ENCODE results near the gene TTC31. TPM values are rescaled to one million over a fixed set of nuclear protein-coding genes. Genes with fewer than 3 reads are reported as not detected.

Gene TTC31
- total RNA-seq, 1 donor from 2014 or later, result 13.3 TPM

DNA sequence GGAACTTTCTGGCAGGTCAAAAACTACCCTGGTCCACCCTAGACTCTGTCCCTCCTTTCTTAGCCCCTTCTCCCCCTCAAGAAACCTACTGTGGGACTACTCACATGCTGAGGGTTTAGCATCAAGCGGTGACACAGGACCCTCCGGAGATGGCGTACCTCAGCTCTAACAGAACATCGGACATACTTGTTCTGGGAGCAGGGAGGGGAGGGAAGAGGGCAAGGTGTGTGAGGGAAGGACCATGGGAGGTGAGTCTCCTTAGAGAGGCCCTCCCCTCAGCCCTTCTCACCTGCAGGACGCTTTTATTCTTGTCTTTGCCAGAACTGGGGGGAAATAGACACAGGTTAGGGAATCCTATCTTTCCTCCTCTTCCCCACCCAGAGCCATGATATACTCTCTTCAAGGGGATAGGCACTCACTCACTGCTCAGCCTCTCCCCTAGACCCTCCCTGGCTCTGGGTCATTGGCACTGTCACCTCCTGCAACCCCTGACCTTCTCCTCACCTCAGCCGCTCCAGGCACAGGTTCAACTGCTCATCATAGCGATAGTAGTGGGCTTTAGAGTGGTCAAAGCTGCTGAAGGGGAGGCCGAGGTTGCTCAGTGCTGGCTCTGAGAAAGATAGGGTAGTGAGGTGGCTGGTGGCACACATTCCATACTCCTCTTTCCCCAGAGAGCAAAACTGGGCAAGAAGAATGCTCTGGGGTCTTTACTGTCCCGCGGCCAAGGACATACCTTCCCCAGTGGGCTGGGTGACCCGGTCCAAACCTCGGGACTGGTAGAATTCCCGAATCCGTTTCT lies 22.8 kb downstream of the TTC31 start:
- no peak for DNase-seq

DNA sequence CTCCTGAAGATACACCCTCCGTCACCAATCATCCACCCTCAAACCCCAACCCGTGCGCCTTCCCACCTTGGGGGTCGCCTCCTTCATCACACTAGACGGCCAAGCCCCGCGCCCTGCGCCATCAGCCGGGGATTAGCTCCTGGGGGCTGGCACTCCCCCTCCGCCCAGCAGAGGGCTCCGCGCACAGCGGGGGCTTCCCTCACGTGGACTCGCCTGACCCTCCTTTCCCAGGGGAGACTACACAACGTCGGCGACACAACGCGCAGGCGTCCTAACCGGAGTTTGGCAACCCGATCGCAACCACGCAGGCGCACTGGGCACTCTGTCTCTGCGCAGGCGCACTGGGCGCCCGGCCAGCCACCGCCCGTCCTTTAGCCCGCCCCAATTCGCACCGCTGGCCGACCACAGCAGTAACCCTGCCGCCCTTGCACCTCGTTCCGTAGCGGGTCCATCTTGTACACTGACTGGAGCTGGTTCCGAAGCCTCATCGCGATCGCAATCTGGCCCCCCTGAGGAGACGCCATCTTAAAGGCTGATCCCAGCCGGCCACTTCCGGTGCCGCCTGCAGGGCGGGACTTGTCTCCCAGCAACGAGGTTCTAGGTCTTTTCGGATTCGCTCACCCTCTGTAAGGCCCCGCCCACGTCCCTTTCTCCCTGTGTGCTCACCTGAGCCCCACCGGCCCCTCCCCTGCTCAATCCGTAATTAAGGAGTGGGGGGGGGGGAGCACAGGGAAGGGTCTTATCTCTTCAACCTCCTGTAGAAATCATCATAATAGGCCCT lies 24.5 kb downstream of the TTC31 start, which contains the start of gene PCGF1:
PCGF1 (minus strand) TSS at position 551 of the 781 bp plus-strand sequence; CDS start at position 524, 27 bp downstream.
- DNase-seq, result peak; percentile 99

DNA sequence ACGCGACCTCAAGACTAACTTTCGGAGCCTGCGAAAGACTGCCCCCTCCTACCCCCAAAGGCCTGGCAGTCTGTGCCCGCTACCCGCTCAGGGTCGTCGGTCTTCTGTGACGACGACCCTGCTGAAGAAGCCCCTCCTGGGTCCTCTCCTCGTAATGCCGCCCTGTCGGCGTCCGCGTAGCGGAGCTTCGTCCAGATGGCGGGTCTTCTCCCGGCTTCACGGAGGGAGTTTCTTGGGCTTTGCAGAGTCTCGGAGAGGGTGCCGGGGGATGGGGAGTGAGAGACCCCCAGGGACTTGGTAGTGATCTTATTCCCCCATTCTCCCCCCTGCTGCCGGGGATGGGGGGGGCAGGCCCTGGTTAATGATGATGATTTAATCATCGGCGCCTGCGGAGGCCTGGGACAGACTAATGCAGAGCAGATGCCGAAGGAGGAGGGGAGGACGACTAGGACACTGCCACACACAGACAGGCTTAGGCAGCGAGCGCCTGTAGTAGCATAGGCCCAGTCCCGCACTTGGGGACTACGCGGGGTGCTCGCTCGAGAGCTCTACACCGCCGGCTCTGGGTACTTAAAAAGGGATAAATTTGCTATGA lies 25.1 kb downstream of the TTC31 start:
- peak; percentile 61 for DNase-seq

DNA sequence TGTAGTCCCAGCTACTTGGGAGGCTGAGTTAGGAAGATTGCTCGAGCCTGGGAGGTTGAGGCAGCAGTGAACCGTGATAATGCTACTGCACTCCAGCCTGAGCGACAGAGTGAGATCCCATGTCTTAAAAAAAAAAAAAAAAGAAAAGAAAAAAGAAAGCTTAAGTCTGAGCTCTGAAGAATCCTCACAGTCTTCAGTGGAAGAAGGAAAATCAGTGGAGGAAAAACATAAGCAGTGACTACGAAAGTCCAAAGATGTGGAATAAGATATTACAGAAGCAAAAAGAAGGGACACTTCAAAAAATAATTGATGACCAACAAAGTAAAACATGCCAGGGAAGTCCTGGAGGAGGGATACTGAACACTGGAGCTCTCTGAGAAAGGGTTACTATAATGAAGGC lies 27.4 kb downstream of the TTC31 start:
- DNase-seq, result no peak

DNA sequence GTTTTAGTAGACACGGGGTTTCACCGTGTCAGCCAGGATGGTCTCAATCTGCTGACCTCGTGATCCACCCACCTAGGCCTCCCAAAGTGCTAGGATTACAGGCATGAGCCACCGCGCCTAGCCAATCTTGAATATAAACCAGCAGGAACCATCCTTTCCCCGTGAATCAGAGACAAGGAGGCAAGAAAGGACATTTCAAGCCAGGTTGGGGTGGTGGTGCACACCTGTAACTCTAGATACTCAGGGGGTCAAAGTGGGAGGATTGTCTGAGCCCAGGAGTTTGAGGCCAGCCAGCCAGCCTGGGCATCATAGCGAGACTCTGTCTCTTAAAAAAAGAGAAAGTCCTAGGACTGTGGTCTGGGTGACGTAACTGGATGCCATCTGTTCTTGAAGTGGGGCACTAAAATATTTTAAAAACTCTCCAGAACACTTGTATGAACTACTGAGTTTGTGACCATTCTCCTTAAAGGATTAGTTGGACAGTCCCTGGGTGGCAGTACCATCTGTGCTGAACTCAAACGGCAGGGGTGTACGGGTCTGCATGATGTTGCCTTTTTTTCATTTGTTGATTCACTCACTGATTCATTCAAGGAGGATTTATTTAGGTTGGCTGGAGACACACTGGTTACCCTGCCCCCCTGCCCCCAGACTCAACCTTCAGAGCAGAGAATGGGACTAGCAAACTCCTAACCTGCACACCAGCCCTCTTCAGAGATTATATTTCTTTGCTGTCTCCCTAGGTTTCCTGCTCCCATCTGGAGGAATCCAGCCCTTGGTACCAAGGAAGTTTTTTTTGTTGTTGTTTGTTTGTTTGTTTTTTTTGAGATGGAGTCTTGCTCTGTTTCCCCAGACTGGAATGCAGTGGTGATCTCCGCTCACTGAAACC lies 28.5 kb downstream of the TTC31 start:
- DNase-seq, result no peak

DNA sequence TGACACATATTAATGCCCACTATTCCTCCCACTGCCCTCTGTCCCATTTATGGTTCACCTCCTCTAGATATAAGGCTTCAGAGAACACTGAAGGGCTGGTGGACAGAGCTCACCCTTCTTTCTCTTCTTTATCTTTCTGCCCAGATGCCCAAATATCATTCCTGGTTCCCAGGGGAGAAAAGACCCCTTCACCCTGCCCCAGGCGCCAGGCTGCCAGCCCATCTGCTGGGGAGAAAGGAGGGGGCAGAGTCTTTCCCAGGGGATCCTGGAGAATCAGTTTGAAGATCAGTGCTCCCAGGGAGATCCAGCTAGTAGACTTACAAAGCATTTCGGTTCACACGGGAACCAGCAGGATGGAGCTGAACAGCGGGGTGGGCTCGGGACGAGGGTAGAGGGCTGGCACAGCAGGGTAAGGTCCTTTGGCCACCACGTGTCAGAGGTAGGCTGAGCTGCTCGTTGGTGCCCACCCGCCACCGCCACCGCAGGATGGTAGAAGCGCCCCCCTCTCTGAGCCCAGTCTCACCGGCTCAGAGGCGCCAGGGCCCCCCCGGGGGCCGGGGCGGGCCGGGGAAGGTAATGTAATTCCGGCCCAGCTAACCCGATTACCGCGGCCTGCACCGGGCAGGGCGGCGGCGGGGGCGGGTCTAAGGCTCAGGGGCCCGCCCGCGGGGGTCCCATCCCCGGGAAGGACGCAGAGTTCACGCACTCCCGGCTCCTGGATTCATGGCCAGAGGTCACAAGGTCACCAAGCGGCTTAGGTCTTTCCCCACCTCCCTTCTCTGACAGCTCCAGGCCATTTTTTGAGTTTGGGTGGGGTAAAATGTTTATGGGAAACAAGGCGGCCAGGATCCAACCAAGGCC lies 30.1 kb downstream of the TTC31 start:
- no peak for DNase-seq

DNA sequence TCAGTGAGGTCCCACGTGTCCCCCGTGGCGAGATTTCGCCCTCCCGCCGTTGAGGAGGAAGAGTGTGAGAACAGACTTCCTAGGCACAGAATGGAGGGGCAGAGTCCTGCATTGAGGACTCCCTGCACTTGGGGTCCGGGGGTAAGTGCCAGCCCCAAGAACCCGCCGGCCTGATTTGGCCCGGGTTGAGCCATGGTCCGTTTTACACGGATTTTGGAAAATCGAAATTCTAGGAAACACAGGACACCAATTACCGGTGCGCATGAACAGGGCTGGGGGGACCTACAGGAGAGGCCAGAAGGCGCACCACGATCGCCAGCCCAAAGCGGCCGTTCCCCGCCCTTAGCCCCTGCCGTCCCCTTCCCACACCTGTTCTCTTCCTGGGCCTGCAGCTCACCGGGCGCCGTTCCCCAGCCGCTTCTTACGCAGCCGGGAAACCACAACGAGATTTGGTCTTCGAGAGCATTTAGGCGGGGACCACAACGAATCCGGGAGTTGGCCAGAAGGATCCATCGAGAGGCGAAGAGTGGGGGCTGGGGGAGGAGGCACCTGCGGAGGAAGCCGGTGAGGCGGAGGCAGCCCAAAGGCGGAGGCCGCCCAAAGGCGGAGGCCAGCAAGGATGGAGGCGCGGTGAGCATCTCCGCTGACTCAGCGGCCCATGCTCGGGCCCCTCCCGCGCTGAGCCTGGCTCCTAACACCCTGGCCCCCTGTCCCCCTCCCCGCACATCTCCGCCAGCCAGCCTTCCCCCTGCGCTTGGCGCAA lies 30.9 kb downstream of the TTC31 start:
- no peak for DNase-seq

DNA sequence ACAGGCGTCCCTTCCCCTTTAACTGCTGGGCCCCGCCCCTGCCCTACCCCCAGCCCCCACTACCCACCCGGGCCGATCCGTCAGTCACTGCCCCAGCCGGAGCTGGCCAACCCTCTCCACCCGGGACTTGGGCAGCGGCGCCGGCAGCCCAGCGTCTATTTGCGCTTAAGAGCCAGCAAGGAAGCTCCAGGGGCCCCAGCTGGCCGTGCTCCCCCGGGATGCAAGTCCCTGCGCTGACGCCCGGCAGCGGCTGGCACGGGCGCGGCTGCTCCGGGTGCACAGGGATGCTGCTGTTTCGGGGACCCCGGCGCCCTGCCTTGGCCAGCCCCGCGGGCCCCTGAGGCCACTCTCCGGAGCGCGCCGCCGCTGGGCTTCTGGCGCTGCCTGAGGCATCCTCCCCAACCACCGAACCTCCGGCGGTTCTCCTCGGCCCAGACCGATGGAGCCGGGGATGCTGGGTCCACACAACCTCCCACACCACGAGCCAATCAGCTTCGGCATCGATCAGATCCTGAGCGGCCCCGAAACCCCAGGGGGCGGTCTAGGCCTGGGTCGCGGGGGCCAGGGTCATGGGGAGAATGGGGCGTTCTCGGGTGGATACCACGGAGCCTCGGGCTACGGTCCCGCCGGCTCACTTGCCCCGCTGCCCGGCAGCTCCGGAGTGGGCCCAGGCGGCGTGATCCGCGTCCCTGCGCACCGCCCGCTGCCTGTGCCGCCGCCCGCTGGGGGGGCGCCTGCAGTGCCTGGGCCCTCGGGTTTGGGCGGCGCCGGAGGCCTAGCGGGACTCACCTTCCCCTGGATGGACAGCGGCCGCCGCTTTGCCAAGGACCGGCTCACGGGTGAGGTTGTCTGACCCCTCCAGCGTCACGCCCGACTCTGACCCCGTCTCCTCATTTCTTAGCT lies 31.7 kb downstream of the TTC31 start, which contains the start of gene TLX2:
TLX2 (plus strand) TSS at position 83 of the 903 bp plus-strand sequence; CDS start at position 440, 357 bp downstream.
- DNase-seq, result no peak

DNA sequence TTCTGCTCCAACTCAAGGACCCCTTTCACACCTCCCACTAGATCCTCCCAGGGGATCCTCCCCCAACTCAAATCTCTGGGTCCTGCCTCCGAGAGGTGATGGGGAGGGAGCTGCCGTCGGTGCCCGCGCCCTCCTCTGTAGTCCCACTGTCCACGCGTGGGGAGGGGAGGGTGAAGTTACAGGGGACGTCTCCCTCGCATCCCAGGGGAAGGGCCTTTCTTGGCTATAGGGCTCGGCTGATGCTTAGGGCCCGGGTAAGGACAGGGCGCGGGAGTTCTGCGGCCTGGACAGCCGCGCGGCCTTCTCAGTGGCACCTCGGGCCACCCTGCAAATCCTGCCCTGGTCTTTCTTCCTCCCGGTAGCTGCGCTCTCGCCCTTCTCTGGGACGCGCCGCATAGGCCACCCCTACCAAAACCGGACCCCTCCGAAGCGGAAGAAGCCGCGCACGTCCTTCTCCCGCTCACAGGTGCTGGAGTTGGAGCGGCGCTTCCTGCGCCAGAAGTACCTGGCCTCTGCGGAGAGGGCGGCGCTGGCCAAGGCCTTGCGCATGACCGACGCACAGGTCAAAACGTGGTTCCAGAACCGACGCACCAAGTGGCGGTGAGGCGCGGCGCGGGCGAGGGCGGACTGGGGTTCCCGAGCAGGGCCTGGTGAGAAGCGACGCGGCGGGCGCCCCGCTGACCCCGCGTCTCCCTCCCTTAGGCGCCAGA lies 32.5 kb downstream of the TTC31 start:
- DNase-seq, result no peak

DNA sequence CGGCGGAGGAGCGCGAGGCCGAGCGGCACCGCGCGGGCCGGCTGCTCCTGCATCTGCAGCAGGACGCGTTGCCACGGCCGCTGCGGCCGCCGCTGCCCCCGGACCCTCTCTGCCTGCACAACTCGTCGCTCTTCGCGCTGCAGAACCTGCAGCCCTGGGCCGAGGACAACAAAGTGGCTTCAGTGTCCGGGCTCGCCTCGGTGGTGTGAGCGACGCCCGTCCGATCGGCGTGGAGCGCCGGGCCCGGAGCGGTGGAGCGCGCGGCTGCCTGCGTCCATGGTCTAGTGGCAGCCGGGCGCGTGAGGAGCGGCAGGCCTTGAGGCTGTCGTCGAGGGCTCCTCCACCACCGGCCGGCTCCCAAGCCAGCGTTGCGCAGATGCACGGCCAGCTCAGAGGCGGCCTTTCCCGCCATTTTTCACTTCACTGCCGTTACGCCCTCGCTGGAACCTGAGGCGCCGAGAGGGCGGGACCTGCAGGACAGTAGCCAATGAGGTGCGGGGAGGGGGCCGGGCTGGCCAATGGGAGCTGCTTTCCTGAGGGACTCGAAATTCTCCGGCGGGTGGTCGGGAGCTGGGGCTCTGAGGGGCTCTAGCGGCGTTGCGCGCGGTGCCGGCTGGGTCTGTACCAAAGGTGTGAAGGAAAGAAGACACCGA lies 33.2 kb downstream of the TTC31 start:
- peak; percentile 83 for DNase-seq

DNA sequence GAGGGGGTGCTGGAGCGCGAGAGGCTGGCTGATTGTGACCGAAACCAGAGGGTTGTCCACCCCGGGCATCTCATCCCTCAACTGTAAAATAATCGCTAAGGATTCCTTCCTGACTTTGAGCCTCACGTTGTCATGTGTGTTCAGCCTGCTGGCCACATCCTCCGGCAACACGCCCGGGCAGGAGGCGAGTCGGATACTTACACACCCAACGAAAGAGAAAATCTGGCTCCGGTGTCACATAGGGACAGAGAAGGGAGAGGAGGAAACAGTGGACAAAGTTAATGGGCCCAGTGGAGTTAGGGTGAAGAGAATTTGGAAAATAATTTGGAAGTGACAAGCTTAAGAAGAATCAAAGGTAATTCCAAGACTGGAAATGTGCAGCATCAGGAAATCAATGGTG lies 33.8 kb downstream of the TTC31 start:
- DNase-seq, result no peak

DNA sequence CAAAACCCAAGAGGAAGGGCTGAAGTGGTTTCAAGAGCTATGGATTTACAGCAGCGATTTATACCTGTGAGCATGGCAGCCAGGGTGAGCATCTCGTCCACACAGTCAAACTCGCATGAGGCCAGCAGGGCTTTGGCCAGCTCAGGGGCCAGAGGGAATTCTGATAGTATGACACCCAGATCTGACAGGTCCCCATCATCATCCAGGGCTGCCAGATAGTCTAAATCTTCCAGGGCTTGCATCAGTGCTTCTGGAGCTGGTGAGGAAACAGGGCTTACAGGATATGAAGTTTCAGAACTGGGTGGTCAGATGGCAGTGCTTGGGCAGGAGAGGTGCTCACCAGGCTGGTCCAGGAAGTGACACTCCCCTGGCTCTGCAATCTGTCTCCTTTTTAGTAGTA lies 39.6 kb downstream of the TTC31 start:
- DNase-seq, result no peak

DNA sequence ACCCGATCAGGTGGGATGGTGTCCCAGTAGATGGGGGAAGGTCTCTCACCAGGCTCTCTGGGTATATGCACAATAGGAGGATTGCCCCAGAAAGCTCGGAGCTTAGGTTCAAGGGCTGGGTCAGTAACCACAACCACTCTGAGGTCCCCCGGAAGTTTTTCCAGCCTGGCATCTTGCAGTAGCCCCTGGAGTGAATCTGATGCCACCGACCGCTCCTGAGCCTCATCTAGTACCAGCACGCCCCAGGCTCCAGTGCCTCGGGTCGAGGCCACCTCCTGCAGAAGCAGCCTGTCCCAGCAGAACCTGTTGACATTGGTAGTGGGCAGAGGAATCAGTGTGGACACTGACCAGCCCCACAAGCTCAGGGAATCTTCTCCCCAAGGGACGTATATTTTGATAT lies 41.1 kb downstream of the TTC31 start:
- no peak for DNase-seq

DNA sequence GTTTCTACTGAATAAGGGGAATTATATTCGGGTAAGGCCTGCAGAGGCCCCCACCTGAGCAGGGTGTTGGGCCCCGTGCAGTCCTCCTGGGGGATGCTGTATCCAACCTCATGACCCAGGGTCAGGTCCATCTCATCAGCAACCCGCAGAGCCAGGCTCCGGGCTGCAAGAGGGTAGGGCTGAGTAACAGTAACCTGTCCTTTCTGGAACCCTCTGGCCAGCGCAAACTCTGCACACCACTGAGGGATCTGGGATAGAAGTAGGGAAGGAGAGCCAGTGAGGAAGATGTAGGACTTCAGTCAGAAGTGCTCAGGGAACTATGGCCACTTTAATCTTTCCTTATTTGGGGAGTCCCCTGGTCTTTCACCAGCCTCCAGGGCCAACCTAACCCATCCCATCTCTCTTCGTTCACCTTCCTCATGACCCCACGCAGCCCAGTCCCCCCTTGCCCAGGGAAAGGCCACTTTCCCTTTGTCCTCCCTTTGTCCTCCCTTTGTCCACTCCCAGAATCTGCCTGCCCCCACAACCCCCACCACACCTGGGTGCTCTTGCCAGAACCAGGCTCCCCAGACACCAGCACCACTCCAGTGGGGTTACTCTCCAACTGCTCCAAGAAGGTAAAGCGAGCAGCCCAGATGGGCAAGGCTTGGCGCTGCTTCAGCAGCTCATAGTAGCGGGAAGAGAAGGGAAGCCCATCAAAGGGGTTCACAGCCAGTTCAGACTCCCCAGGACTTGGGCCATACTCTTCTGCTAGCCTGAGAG lies 42.3 kb downstream of the TTC31 start:
- no peak for DNase-seq

DNA sequence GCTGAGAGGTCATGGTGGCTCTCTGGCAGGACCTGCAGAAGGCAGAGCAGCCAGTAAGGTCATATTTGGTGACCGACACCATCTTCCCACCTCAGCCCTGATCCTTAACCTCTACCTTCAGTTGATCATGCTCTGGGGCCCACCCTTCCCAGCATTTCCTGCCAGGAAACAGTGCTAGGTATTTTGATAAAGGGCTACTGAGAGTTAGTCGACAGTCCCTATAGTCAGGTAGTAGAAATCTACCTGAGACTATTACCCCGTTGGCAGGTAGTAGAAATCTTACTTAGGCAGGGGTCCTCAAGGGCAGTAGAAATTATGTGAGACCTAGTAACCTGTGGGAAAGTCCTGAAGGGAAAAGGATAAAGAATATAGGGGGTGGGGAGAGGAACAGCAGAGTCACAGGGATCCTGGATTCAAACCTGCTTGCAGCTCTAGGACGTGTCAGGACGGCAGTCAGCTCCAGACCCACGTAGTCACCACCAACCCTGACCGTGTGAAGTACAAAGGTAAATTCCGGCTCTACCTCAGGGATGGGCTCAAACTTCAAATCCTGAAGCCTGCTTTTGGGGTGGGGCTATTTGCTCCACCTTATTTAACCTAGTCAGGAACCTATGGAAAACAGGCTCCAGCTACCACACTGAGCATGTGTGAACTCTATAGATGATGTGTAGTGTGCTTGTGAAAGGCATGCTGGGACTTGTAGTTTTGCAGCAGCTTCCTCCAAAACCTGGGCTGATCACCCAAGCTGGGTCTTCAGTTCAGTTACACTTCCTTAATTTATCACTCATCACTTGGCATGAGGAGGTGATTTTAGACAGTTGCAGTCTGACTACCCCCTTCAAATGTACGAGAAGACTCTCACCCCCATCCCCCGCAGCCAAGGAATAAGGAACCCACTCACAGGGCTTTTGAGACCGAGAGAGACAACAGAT lies 43.1 kb downstream of the TTC31 start, which contains the start of gene DQX1:
DQX1 (minus strand) TSS at position 515 of the 932 bp plus-strand sequence; CDS start at position 13, 502 bp downstream.
- DNase-seq, result peak; percentile 56
